WERI-Rb-1 (cell line): ENCODE measurements around the gene GJA3.

Experiments
- DNase-seq: peaks from one replicate; pipeline ENCODE4 v3.0.0-alpha.2; 2020
- H3K27ac ChIP-seq: fragments of 250-450 bp; sonication (Bioruptor Pico); 2 replicates; pipeline ENCODE4 v1.5.1; 2020; ENCODE audit warnings: mild to moderate bottlenecking, moderate library complexity
- H3K27me3 ChIP-seq: fragments of 250-450 bp; sonication (Bioruptor Pico); 2 replicates; pipeline ENCODE4 v1.5.1; 2021; ENCODE audit warnings: mild to moderate bottlenecking, low read depth, moderate library complexity; ENCODE audit not compliant: insufficient read depth, severe bottlenecking
- H3K36me3 ChIP-seq: fragments of 250-450 bp; sonication (Bioruptor Pico); 2 replicates; pipeline ENCODE4 v1.5.1; 2020; ENCODE audit warnings: mild to moderate bottlenecking, moderate library complexity
- H3K4me3 ChIP-seq: 2 replicates; pipeline ENCODE4 v1.5.1; 2011; ENCODE audit warnings: low read depth, mild to moderate bottlenecking, control low read depth, low read length
- H3K9me3 ChIP-seq: fragments of 250-450 bp; sonication (Bioruptor Pico); 2 replicates; pipeline ENCODE4 v1.5.1; 2021; ENCODE audit warnings: mild to moderate bottlenecking, moderate library complexity; ENCODE audit not compliant: severe bottlenecking
- TF ChIP-seq, protein P1 (sequence below): IDR thresholded peaks from 2 replicates; pipeline ENCODE4 v1.5.1; 2011; ENCODE audit warnings: low read depth, mild to moderate bottlenecking, control low read depth, inconsistent platforms, low read length

The GJA3 gene

DNA sequence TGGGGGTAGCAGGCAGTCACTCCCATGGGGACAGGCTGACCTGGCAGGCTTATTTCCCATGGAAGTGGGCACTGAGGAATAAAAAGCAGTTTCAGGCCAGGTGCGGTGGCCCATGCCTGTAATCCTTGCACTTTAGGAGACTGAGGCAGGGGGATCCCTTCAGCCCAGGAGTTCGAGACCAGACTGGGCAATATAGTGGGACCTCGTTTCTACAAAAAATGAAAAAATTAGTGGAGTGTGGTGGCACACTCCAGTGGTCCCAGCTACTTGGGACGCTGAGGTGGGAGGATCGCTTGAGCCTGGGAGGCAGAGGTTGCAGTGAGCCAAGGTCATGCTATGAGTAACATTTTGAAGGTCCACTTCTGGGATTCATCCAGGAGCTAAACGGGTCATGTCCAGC, 25.9 kb upstream of the GJA3 start:
- Histone ChIP-seq H3K27ac (no peak overlapping the region), H3K9me3 (peaks cover 11% of the 10 kb centered on the region), H3K27me3 (peaks cover 96% of the 10 kb centered on the region), H3K36me3 (no peaks in the 10 kb centered on the region), H3K4me3 (no peak overlapping the region)
- TF ChIP-seq, protein P1, sequence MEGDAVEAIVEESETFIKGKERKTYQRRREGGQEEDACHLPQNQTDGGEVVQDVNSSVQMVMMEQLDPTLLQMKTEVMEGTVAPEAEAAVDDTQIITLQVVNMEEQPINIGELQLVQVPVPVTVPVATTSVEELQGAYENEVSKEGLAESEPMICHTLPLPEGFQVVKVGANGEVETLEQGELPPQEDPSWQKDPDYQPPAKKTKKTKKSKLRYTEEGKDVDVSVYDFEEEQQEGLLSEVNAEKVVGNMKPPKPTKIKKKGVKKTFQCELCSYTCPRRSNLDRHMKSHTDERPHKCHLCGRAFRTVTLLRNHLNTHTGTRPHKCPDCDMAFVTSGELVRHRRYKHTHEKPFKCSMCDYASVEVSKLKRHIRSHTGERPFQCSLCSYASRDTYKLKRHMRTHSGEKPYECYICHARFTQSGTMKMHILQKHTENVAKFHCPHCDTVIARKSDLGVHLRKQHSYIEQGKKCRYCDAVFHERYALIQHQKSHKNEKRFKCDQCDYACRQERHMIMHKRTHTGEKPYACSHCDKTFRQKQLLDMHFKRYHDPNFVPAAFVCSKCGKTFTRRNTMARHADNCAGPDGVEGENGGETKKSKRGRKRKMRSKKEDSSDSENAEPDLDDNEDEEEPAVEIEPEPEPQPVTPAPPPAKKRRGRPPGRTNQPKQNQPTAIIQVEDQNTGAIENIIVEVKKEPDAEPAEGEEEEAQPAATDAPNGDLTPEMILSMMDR = no peak
- no peak for DNase-seq

DNA sequence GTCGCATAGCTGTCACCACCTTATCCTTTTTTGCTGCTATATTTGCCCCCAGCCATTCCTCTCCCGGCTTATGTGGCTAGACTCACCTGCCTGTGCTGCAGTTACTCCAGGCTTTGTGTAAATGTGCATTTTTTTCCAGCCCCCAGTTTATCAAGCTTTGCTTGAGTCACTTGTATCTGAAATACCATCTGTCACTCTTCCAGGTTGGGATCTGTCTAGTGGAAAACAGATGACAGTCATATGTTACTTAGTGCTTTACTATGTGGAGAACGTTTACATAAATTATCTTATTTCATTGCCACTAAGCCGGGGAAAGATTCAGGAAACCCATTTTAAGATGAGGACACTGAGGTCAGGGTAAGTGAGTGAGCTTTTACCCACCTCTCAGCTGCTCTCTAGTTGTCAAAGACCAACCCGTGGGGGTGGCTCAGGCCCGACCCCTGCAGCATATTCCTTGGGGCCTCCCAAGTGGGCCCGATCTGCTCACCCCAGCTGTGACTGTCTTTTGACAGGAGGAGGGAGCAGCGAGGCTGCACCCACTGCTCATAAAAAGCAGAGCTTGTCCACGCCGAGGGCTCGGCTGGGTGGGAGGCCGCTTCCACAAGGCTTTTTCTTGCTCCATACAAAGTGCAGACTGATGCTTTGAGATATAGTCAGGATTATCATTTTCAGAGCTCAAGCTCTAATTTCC, 24.7 kb upstream of the GJA3 start:
- DNase-seq = no peak
- TF ChIP-seq, protein P1 = no peak
- no peaks in the 10 kb centered on the region for H3K36me3 ChIP-seq
- peaks cover 96% of the 10 kb centered on the region for H3K27me3 ChIP-seq
- H3K4me3 ChIP-seq = no peak overlapping the region
- H3K9me3 ChIP-seq = peaks cover 6% of the 10 kb centered on the region
- no peak overlapping the region for H3K27ac ChIP-seq

DNA sequence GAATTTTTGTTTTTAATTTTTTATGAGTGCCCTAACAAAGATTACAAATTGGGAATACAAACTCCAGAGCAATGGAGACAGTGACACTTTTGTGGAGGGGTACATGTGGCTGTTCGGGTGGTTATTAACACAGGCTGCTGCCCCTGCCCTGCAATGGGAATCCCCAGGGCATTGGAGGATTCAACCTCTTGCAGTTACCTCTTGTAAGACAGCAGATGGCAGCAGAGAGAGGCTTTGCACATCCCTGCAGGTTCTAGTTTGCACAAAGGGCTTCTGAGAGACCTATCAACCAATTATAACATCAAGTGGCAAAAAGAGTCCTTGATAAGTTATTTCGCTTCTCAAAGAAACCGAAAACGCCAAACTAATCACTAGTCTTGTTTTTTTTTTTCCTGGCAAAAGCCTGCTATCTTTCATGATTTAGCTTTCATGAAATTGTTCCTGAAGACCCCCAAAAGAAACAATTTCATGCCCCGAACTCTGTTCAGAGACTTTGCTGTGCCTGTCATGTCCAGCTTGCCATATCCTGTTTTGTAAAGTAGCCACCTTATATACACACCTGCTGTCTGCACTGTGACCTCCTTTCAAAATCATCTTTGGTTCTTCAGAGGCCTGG, 21.5 kb upstream of the GJA3 start:
- no peaks in the 10 kb centered on the region for H3K9me3 ChIP-seq
- TF ChIP-seq, protein P1 = peak; percentile 92
- H3K27ac ChIP-seq = no peak overlapping the region
- DNase-seq = peak; percentile 68
- peaks cover 97% of the 10 kb centered on the region for H3K27me3 ChIP-seq
- no peaks in the 10 kb centered on the region for H3K36me3 ChIP-seq
- no peak overlapping the region for H3K4me3 ChIP-seq

DNA sequence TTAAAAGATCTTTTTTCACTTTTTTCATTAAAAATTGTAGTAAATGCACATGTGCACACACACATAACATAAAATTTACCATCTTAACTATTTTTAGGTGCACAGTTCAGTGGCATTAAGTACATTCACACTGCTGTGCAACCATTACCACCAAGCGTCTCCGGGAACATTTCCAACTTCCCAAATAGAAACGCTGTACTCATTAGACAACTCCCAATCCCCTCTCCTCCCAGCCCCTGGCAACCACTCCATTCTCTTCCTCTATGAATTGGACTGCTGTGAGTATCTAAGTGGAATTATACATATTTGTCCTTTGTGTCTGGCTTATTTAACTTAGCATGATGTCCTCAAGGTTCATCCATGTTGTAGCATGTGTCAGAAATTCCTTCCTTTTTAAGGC, 20.3 kb upstream of the GJA3 start:
- no peak overlapping the region for H3K27ac ChIP-seq

DNA sequence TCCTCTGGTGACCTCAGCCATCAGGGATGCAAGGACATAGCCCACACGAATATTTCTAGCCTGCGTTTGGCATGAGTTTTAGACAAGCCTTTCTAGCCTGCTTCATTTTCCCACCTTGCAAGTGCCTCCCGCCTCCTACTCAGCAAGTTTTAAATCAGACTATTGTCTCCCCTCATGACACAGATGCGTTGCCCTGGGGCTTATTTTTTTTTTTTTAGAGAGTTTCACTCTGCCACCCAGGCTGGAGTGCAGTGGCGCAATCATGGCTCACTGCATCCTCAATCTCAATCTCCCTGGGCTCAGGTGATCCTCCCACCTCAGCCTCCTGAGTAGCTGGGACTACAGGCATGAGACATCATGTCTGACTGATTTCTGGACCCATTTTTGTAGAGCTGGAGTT, 17.3 kb upstream of the GJA3 start:
- Histone ChIP-seq H3K4me3 (no peak overlapping the region), H3K9me3 (peaks cover 4% of the 10 kb centered on the region), H3K36me3 (no peaks in the 10 kb centered on the region), H3K27ac (no peak overlapping the region), H3K27me3 (peaks cover 98% of the 10 kb centered on the region)
- no peak for DNase-seq
- TF ChIP-seq, protein P1 = no peak

More for the DNA sequence above, 20.3 kb upstream of the GJA3 start:
- no peak for DNase-seq
- Histone ChIP-seq H3K4me3 (no peak overlapping the region), H3K9me3 (peaks cover 4% of the 10 kb centered on the region), H3K27me3 (peaks cover 98% of the 10 kb centered on the region), H3K36me3 (no peaks in the 10 kb centered on the region)
- TF ChIP-seq, protein P1 = no peak
